ENCODE measurements around the gene SEC24A. TPM values are rescaled to one million over a fixed set of nuclear protein-coding genes. Genes with fewer than 3 reads are reported as not detected.

SEC24A gene
- total RNA-seq, 4 donors from 2014 or later: 12.8 to 17.9 (median 14.7) TPM

- Histone ChIP-seq H3K27ac (replicated peaks in 1 of 4) (no peak overlapping the region), H3K4me3 (no peak overlapping the region), H3K9me3 (no peaks in the 10 kb centered on the region), H3K27me3 (no peaks in the 10 kb centered on the region), H3K4me1 (no peaks in the 10 kb centered on the region), H3K36me3 (peaks cover 39 to 92% (median 74%) of the 10 kb centered on the region in 4 donors)
- TF ChIP-seq POLR2AphosphoS5 (IDR thresholded peaks at IDR 0.05) (no peak), EP300 (IDR thresholded peaks at IDR 0.05) (no peak), POLR2A (IDR thresholded peaks at IDR 0.05; ENCODE audit: low read depth) (no peak)
- TF ChIP-seq, protein P1, sequence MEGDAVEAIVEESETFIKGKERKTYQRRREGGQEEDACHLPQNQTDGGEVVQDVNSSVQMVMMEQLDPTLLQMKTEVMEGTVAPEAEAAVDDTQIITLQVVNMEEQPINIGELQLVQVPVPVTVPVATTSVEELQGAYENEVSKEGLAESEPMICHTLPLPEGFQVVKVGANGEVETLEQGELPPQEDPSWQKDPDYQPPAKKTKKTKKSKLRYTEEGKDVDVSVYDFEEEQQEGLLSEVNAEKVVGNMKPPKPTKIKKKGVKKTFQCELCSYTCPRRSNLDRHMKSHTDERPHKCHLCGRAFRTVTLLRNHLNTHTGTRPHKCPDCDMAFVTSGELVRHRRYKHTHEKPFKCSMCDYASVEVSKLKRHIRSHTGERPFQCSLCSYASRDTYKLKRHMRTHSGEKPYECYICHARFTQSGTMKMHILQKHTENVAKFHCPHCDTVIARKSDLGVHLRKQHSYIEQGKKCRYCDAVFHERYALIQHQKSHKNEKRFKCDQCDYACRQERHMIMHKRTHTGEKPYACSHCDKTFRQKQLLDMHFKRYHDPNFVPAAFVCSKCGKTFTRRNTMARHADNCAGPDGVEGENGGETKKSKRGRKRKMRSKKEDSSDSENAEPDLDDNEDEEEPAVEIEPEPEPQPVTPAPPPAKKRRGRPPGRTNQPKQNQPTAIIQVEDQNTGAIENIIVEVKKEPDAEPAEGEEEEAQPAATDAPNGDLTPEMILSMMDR (IDR thresholded peaks at IDR 0.05): no peak
- no peak for DNase-seq (ENCODE audit: extremely low spot score)
- WGBS: 94% methylated on average over 5 of the region's 5 CpGs
- intact Hi-C loops (cut with DNase I): loop anchor here (10.0 kb wide), 1 partner anchor 98 kb away; no protein-coding TSS in a partner anchor
Observed at GRCh38 chr5:134606726-134607125, 41.9 kb upstream of the SEC24A start.

GRCh38 chr5:134608555-134608954, 40.0 kb upstream of the SEC24A start:
- intact Hi-C loops (cut with DNase I): loop anchor here (10.0 kb wide), 1 partner anchor 96 kb away; no protein-coding TSS in a partner anchor
- no peak for DNase-seq (ENCODE audit: extremely low spot score)
- no peak overlapping the region for H3K4me3 ChIP-seq
- no peak for TF ChIP-seq POLR2AphosphoS5 (IDR thresholded peaks at IDR 0.05)
- TF ChIP-seq POLR2A (IDR thresholded peaks at IDR 0.05; ENCODE audit: low read depth): no peak
- TF ChIP-seq, protein P1 (IDR thresholded peaks at IDR 0.05): no peak
- TF ChIP-seq EP300 (IDR thresholded peaks at IDR 0.05): no peak
- peaks cover 45 to 95% (median 85%) of the 10 kb centered on the region in 4 donors for H3K36me3 ChIP-seq
- H3K27me3 ChIP-seq: no peaks in the 10 kb centered on the region
- no peaks in the 10 kb centered on the region for H3K4me1 ChIP-seq
- WGBS: 87% methylated on average over 3 of the region's 3 CpGs
- H3K9me3 ChIP-seq: no peaks in the 10 kb centered on the region
- no peak overlapping the region for H3K27ac ChIP-seq (replicated peaks in 1 of 4)

- intact Hi-C loops (cut with DNase I): loop anchor here (10.0 kb wide), 1 partner anchor 95 kb away; no protein-coding TSS in a partner anchor
- H3K4me3 ChIP-seq: no peak overlapping the region
- no peaks in the 10 kb centered on the region for H3K27me3 ChIP-seq
- H3K4me1 ChIP-seq: no peaks in the 10 kb centered on the region
- no peaks in the 10 kb centered on the region for H3K9me3 ChIP-seq
- 84% methylated on average over 3 of the region's 3 CpGs for WGBS
- H3K27ac ChIP-seq (replicated peaks in 1 of 4): no peak overlapping the region
- H3K36me3 ChIP-seq: peaks cover 40 to 95% (median 83%) of the 10 kb centered on the region in 4 donors
- no peak for DNase-seq (ENCODE audit: extremely low spot score)
- TF ChIP-seq, protein P1 (IDR thresholded peaks at IDR 0.05): no peak
- TF ChIP-seq POLR2AphosphoS5 (IDR thresholded peaks at IDR 0.05) (no peak), EP300 (IDR thresholded peaks at IDR 0.05) (no peak), POLR2A (IDR thresholded peaks at IDR 0.05; ENCODE audit: low read depth) (no peak)
Observed at GRCh38 chr5:134609232-134609851, 39.2 kb upstream of the SEC24A start.

DNA sequence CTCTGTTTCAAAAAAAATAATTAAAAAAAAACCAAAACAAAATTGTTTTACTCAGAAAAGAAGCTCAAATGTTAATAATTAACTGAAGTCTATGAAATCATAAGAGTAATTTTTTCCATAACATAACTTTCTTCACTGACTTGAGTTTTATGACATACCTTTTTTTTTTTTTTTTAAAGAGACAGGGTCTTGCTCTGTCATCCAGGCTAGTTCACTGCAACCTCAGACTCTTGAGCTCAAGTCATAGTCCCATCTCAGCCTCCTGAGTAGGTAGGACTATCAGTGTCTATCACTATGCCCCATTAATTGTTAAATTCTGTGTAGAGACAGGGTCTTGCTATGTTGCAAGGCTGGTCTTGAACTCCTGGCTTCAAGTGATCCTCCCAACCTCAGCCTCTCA, 37.9 kb upstream of the SEC24A start:
- H3K27me3 ChIP-seq: no peaks in the 10 kb centered on the region
- H3K36me3 ChIP-seq: peaks cover 28 to 95% (median 82%) of the 10 kb centered on the region in 4 donors

More for the DNA sequence above, 37.9 kb upstream of the SEC24A start:
- Histone ChIP-seq H3K4me1 (no peaks in the 10 kb centered on the region), H3K27ac (replicated peaks in 1 of 4) (no peak overlapping the region), H3K4me3 (no peak overlapping the region), H3K9me3 (no peaks in the 10 kb centered on the region)
- intact Hi-C loops (cut with DNase I): no loop called here
- TF ChIP-seq POLR2AphosphoS5 (IDR thresholded peaks at IDR 0.05) (no peak), POLR2A (IDR thresholded peaks at IDR 0.05; ENCODE audit: low read depth) (no peak), EP300 (IDR thresholded peaks at IDR 0.05) (no peak)
- TF ChIP-seq, protein P1 (IDR thresholded peaks at IDR 0.05): no peak
- DNase-seq (ENCODE audit: extremely low spot score): no peak

All from esophagus muscularis mucosa (tissue), 4 donors.